SK-N-MC (cell line): ENCODE data around the gene ZIC1.

Experiments used
- FOXP2 ChIP-seq: optimal IDR thresholded peaks from 2 replicates; pipeline ENCODE3; 2011; ENCODE audit warnings: mild to moderate bottlenecking, moderate library complexity; ENCODE audit not compliant: insufficient read depth; ENCODE audit errors: extremely low read length, control extremely low read depth
- POLR2AphosphoS5 ChIP-seq: IDR thresholded peaks from 2 replicates; pipeline ENCODE4 v1.6.1; 2012; ENCODE audit warnings: mild to moderate bottlenecking, low read depth, low read length, borderline replicate concordance

- TF ChIP-seq POLR2AphosphoS5 (no peak), FOXP2 (no peak)
Measured at GRCh38 chr3:147411238-147411814, 2.2 kb downstream of the ZIC1 start.
